ENCODE measurements around the gene BRME1. TPM values are rescaled to one million over a fixed set of nuclear protein-coding genes. Genes with fewer than 3 reads are reported as not detected.
A peak's percentile ranks its signal among the peaks of the same experiment; 100 is the strongest.

The BRME1 gene
- total and polyA plus RNA-seq, 2 of the 13 experiments (the other 11 are each of a cell fraction or from before 2014, with no cell fraction given) = 0.74 to 1.5 TPM

DNA sequence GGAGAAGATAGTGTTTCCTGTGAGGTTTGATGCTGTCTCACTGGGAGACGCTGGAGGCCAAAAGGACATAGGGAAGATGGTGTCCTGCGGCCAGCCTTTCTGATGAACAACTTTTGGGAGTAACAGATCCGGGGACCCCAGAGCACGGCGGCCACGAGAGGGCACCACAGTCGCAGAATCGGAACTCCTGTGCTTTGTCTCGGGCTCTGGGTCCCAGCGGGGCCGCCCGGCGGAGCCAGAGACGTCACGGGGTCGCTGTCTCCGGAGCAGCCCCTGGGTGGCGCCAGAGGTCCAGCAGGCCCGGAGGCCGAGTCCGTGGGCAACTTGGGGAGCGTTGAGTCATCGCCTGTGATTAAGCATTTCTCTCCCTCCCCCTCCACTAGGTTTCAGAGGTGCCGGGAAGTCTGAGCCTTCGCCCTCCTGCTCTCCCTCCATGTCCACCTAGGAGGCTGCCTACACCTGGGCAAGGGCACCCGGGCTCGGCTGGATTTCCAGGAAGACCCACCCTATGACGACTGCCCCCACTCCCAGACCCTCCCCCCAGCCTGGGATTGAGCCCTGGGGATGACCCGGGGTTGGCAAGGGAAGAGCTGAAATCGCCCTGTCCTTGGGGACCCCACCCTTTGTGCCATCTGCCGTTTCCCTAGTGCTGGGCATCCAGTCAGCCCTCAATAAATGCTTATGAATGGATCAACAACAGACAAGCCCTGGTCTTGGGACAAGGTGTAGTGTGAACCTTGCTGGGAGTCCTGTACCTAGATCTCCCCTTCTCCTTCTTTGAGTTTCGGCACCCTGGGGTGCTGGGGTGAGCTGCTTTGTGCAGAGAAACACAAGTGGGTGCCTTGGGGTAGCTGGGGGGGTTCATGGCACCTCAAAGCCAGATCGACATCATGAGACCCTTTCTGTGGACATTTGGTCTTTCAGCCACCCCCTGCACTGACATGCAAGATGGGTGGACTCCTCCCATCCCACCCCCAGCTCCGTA is 25.6 kb downstream of the BRME1 start (continued):
- TF ChIP-seq, protein P1, sequence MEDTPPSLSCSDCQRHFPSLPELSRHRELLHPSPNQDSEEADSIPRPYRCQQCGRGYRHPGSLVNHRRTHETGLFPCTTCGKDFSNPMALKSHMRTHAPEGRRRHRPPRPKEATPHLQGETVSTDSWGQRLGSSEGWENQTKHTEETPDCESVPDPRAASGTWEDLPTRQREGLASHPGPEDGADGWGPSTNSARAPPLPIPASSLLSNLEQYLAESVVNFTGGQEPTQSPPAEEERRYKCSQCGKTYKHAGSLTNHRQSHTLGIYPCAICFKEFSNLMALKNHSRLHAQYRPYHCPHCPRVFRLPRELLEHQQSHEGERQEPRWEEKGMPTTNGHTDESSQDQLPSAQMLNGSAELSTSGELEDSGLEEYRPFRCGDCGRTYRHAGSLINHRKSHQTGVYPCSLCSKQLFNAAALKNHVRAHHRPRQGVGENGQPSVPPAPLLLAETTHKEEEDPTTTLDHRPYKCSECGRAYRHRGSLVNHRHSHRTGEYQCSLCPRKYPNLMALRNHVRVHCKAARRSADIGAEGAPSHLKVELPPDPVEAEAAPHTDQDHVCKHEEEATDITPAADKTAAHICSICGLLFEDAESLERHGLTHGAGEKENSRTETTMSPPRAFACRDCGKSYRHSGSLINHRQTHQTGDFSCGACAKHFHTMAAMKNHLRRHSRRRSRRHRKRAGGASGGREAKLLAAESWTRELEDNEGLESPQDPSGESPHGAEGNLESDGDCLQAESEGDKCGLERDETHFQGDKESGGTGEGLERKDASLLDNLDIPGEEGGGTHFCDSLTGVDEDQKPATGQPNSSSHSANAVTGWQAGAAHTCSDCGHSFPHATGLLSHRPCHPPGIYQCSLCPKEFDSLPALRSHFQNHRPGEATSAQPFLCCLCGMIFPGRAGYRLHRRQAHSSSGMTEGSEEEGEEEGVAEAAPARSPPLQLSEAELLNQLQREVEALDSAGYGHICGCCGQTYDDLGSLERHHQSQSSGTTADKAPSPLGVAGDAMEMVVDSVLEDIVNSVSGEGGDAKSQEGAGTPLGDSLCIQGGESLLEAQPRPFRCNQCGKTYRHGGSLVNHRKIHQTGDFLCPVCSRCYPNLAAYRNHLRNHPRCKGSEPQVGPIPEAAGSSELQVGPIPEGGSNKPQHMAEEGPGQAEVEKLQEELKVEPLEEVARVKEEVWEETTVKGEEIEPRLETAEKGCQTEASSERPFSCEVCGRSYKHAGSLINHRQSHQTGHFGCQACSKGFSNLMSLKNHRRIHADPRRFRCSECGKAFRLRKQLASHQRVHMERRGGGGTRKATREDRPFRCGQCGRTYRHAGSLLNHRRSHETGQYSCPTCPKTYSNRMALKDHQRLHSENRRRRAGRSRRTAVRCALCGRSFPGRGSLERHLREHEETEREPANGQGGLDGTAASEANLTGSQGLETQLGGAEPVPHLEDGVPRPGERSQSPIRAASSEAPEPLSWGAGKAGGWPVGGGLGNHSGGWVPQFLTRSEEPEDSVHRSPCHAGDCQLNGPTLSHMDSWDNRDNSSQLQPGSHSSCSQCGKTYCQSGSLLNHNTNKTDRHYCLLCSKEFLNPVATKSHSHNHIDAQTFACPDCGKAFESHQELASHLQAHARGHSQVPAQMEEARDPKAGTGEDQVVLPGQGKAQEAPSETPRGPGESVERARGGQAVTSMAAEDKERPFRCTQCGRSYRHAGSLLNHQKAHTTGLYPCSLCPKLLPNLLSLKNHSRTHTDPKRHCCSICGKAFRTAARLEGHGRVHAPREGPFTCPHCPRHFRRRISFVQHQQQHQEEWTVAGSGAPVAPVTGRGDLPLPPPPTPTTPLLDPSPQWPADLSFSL (CRISPR knock-in tag; IDR thresholded peaks at IDR 0.05) = no peak
- 0 out of 2 replicates have a peak, but pooled peaks have one; percentile 31 for TF ChIP-seq ZBTB20 (CRISPR knock-in tag; IDR thresholded peaks at IDR 0.05; ENCODE audit: borderline replicate concordance, low read depth)
- TF ChIP-seq ZNF549 (CRISPR knock-in tag; IDR thresholded peaks at IDR 0.05) = no peak
- TF ChIP-seq KDM3A (CRISPR knock-in tag; IDR thresholded peaks at IDR 0.05; ENCODE audit: low read depth) = peak; percentile 98
- peak; percentile 46 for TF ChIP-seq MED1 (CRISPR knock-in tag; IDR thresholded peaks at IDR 0.05)
- no peak for TF ChIP-seq MAFG (CRISPR knock-in tag; IDR thresholded peaks at IDR 0.05)
- TF ChIP-seq ARID2 (CRISPR knock-in tag; IDR thresholded peaks at IDR 0.05; ENCODE audit: borderline replicate concordance) = 0 out of 2 replicates have a peak, but pooled peaks have one; percentile 68
- TF ChIP-seq NR1H2 (CRISPR knock-in tag; IDR thresholded peaks at IDR 0.05; ENCODE audit: borderline replicate concordance, low read depth) = 0 out of 2 replicates have a peak, but pooled peaks have one; percentile 36
- TF ChIP-seq, protein P2, sequence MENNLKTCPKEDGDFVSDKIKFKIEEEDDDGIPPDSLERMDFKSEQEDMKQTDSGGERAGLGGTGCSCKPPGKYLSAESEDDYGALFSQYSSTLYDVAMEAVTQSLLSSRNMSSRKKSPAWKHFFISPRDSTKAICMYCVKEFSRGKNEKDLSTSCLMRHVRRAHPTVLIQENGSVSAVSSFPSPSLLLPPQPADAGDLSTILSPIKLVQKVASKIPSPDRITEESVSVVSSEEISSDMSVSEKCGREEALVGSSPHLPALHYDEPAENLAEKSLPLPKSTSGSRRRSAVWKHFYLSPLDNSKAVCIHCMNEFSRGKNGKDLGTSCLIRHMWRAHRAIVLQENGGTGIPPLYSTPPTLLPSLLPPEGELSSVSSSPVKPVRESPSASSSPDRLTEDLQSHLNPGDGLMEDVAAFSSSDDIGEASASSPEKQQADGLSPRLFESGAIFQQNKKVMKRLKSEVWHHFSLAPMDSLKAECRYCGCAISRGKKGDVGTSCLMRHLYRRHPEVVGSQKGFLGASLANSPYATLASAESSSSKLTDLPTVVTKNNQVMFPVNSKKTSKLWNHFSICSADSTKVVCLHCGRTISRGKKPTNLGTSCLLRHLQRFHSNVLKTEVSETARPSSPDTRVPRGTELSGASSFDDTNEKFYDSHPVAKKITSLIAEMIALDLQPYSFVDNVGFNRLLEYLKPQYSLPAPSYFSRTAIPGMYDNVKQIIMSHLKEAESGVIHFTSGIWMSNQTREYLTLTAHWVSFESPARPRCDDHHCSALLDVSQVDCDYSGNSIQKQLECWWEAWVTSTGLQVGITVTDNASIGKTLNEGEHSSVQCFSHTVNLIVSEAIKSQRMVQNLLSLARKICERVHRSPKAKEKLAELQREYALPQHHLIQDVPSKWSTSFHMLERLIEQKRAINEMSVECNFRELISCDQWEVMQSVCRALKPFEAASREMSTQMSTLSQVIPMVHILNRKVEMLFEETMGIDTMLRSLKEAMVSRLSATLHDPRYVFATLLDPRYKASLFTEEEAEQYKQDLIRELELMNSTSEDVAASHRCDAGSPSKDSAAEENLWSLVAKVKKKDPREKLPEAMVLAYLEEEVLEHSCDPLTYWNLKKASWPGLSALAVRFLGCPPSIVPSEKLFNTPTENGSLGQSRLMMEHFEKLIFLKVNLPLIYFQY (CRISPR knock-in tag; IDR thresholded peaks at IDR 0.05; ENCODE audit: borderline replicate concordance) = peak; percentile 69; the same call in 1 of the 2 replicates
- no peak for TF ChIP-seq ATF7-NPFF (CRISPR knock-in tag; IDR thresholded peaks at IDR 0.05; ENCODE audit: low read depth)
- no peak for TF ChIP-seq ZNF224 (CRISPR knock-in tag; IDR thresholded peaks at IDR 0.05)
- TF ChIP-seq, protein P3, sequence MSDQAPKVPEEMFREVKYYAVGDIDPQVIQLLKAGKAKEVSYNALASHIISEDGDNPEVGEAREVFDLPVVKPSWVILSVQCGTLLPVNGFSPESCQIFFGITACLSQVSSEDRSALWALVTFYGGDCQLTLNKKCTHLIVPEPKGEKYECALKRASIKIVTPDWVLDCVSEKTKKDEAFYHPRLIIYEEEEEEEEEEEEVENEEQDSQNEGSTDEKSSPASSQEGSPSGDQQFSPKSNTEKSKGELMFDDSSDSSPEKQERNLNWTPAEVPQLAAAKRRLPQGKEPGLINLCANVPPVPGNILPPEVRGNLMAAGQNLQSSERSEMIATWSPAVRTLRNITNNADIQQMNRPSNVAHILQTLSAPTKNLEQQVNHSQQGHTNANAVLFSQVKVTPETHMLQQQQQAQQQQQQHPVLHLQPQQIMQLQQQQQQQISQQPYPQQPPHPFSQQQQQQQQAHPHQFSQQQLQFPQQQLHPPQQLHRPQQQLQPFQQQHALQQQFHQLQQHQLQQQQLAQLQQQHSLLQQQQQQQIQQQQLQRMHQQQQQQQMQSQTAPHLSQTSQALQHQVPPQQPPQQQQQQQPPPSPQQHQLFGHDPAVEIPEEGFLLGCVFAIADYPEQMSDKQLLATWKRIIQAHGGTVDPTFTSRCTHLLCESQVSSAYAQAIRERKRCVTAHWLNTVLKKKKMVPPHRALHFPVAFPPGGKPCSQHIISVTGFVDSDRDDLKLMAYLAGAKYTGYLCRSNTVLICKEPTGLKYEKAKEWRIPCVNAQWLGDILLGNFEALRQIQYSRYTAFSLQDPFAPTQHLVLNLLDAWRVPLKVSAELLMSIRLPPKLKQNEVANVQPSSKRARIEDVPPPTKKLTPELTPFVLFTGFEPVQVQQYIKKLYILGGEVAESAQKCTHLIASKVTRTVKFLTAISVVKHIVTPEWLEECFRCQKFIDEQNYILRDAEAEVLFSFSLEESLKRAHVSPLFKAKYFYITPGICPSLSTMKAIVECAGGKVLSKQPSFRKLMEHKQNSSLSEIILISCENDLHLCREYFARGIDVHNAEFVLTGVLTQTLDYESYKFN (CRISPR knock-in tag; conservative IDR thresholded peaks at IDR 0.05) = 0 out of 2 replicates have a peak, but pooled peaks have one; percentile 10
- no peak for TF ChIP-seq ELF4 (CRISPR knock-in tag; IDR thresholded peaks at IDR 0.05; ENCODE audit: borderline replicate concordance)
